Muscle of leg (tissue), 11 donors: ENCODE data around the gene CSMD2. TPM values are rescaled to one million over a fixed set of nuclear protein-coding genes. Genes with fewer than 3 reads are reported as not detected.

Source experiments
- DNase-seq: peaks from one replicate; pipeline ENCODE4 v3.0.0; 2013
- H3K27ac ChIP-seq: one replicate; pipeline ENCODE4 v1.5.1; 2013; ENCODE audit warnings: mild to moderate bottlenecking, low read length, control low read depth
- H3K27me3 ChIP-seq: one replicate; pipeline ENCODE4 v1.6.1; 2013; ENCODE audit warnings: low read length; ENCODE audit not compliant: control insufficient read depth, insufficient read depth
- H3K36me3 ChIP-seq: one replicate; pipeline ENCODE4 v1.6.1; 2013; ENCODE audit warnings: low read length; ENCODE audit not compliant: control insufficient read depth, insufficient read depth
- H3K4me1 ChIP-seq: one replicate; pipeline ENCODE4 v1.6.1; 2013; ENCODE audit warnings: low read length; ENCODE audit not compliant: control insufficient read depth, insufficient read depth
- H3K4me3 ChIP-seq: one replicate; pipeline ENCODE4 v1.5.1; 2013; ENCODE audit warnings: low read length, control low read depth
- H3K9me3 ChIP-seq: replicated peaks from 2 replicates; pipeline ENCODE4 v1.6.1; 2013; ENCODE audit warnings: low read depth, low read length; ENCODE audit not compliant: control insufficient read depth
- WGBS: methylation state at CpG from one replicate; pipeline ENCODE4 v1.1.5; 2013; ENCODE audit warnings: missing lambda C conversion rate; ENCODE audit not compliant: insufficient coverage; 5-methylcytosine and 5-hydroxymethylcytosine counted together
- polyA plus RNA-seq, 8 donors: library from polyadenylated mRNA; unstranded; fragments of 120-200 nt; gene quantifications; one replicate each; pipeline versions ENCODE4 v1.2.1 to v1.2.3, GENCODE V29; 2013; ENCODE audit warnings: inconsistent platforms in 1 of 8, low replicate concordance in 1 of 8; ENCODE audit not compliant: insufficient read length in 8 of 8, insufficient read depth in 1 of 8
- total RNA-seq: library from RNA; stranded (reverse); fragments of 120-200 nt; gene quantifications from one replicate; pipeline ENCODE4 v1.2.4, GENCODE V29; 2013

Gene CSMD2
- total and polyA plus RNA-seq, 9 donors: 0.27 to 1.6 (median 0.52) TPM

- Histone ChIP-seq H3K36me3 (no peaks in the 10 kb centered on the region), H3K4me3 (no peak overlapping the region), H3K27ac (no peak overlapping the region), H3K27me3 (no peaks in the 10 kb centered on the region), H3K4me1 (peaks cover 3% of the 10 kb centered on the region), H3K9me3 (no peaks in the 10 kb centered on the region)
- 58% methylated on average over 7 of the region's 10 CpGs for WGBS
- no peak for DNase-seq
Observed at GRCh38 chr1:34013136-34013535, 151.9 kb downstream of the CSMD2 start.

GRCh38 chr1:34009340-34009985, 155.6 kb downstream of the CSMD2 start:
- peaks cover 3% of the 10 kb centered on the region for H3K4me1 ChIP-seq
- whole genome bisulfite sequencing: 48% methylated on average over 3 of the region's 5 CpGs
- H3K27me3 ChIP-seq: no peaks in the 10 kb centered on the region
- no peak for DNase-seq
- no peaks in the 10 kb centered on the region for H3K36me3 ChIP-seq
- no peak overlapping the region for H3K27ac ChIP-seq
- no peak overlapping the region for H3K4me3 ChIP-seq
- no peaks in the 10 kb centered on the region for H3K9me3 ChIP-seq

GRCh38 chr1:34007760-34008159, 157.3 kb downstream of the CSMD2 start:
- no peak overlapping the region for H3K27ac ChIP-seq
- 100% methylated on average over 1 of the region's 2 CpGs for WGBS
- DNase-seq: no peak
- no peaks in the 10 kb centered on the region for H3K4me1 ChIP-seq
- H3K36me3 ChIP-seq: no peaks in the 10 kb centered on the region
- no peaks in the 10 kb centered on the region for H3K27me3 ChIP-seq
- H3K4me3 ChIP-seq: no peak overlapping the region
- no peaks in the 10 kb centered on the region for H3K9me3 ChIP-seq

GRCh38 chr1:34005309-34005708, 159.7 kb downstream of the CSMD2 start:
- no peaks in the 10 kb centered on the region for H3K36me3 ChIP-seq
- no peaks in the 10 kb centered on the region for H3K9me3 ChIP-seq
- H3K27ac ChIP-seq: no peak overlapping the region
- DNase-seq: no peak
- no peak overlapping the region for H3K4me3 ChIP-seq
- H3K4me1 ChIP-seq: no peaks in the 10 kb centered on the region
- no peaks in the 10 kb centered on the region for H3K27me3 ChIP-seq
- 86% methylated on average over 2 of the region's 2 CpGs for WGBS

- no peak for DNase-seq
- Histone ChIP-seq H3K27ac (no peak overlapping the region), H3K4me1 (no peaks in the 10 kb centered on the region), H3K9me3 (no peaks in the 10 kb centered on the region), H3K4me3 (no peak overlapping the region), H3K36me3 (no peaks in the 10 kb centered on the region), H3K27me3 (peaks cover 3% of the 10 kb centered on the region)
- no CpG with 5 or more reads among the region's 2 CpGs for WGBS
Observed at GRCh38 chr1:34002810-34003209, 162.2 kb downstream of the CSMD2 start.

- peaks cover 3% of the 10 kb centered on the region for H3K27me3 ChIP-seq
- no peak overlapping the region for H3K27ac ChIP-seq
- no peak overlapping the region for H3K4me3 ChIP-seq
- H3K36me3 ChIP-seq: no peaks in the 10 kb centered on the region
- H3K4me1 ChIP-seq: no peaks in the 10 kb centered on the region
- H3K9me3 ChIP-seq: no peaks in the 10 kb centered on the region
- peak; percentile 21 for DNase-seq
- whole genome bisulfite sequencing: 40% methylated on average over 7 of the region's 13 CpGs
Observed at GRCh38 chr1:33997127-33998036, 167.6 kb downstream of the CSMD2 start.

- WGBS: 91% methylated on average over 5 of the region's 5 CpGs
- H3K36me3 ChIP-seq: no peaks in the 10 kb centered on the region
- H3K4me1 ChIP-seq: no peaks in the 10 kb centered on the region
- H3K9me3 ChIP-seq: no peaks in the 10 kb centered on the region
- H3K4me3 ChIP-seq: no peak overlapping the region
- H3K27ac ChIP-seq: no peak overlapping the region
- no peak for DNase-seq
- peaks cover 3% of the 10 kb centered on the region for H3K27me3 ChIP-seq
Observed at GRCh38 chr1:33996281-33996680, 168.7 kb downstream of the CSMD2 start.

GRCh38 chr1:33993301-33993700, 171.7 kb downstream of the CSMD2 start:
- H3K27ac ChIP-seq: no peak overlapping the region
- H3K27me3 ChIP-seq: no peaks in the 10 kb centered on the region
- H3K4me1 ChIP-seq: no peaks in the 10 kb centered on the region
- 84% methylated on average over 3 of the region's 4 CpGs for WGBS
- no peak for DNase-seq
- H3K4me3 ChIP-seq: no peak overlapping the region
- no peaks in the 10 kb centered on the region for H3K36me3 ChIP-seq
- no peaks in the 10 kb centered on the region for H3K9me3 ChIP-seq

- WGBS: no CpG with 5 or more reads among the region's 3 CpGs
- Histone ChIP-seq H3K4me3 (no peak overlapping the region), H3K9me3 (no peaks in the 10 kb centered on the region), H3K36me3 (no peaks in the 10 kb centered on the region), H3K27me3 (peaks cover 4% of the 10 kb centered on the region), H3K4me1 (no peaks in the 10 kb centered on the region), H3K27ac (no peak overlapping the region)
- no peak for DNase-seq
Observed at GRCh38 chr1:33990281-33990680, 174.7 kb downstream of the CSMD2 start.

- Histone ChIP-seq H3K4me1 (peaks cover 4% of the 10 kb centered on the region), H3K4me3 (no peak overlapping the region), H3K36me3 (no peaks in the 10 kb centered on the region), H3K27me3 (peaks cover 4% of the 10 kb centered on the region), H3K9me3 (no peaks in the 10 kb centered on the region), H3K27ac (no peak overlapping the region)
- WGBS: 86% methylated on average over 2 of the region's 3 CpGs
- no peak for DNase-seq
Observed at GRCh38 chr1:33988161-33988560, 176.9 kb downstream of the CSMD2 start.
